Nephron (organoid): ENCODE results near the gene DHFR.

Experiments used
- H3K27ac Mint-ChIP-seq, 3 experiments: 2 replicates each; pipeline ENCODE4 v1.8.0; 2020; ENCODE audit warnings: mixed read lengths in 3 of 3, mild to moderate bottlenecking in 2 of 3, moderate library complexity in 1 of 3
- H3K27me3 Mint-ChIP-seq: 2 replicates; pipeline ENCODE4 v1.8.0; 2021; ENCODE audit warnings: low read depth, mild to moderate bottlenecking, moderate library complexity, mixed read lengths
- H3K36me3 Mint-ChIP-seq: 2 replicates; pipeline ENCODE4 v1.8.0; 2020; ENCODE audit warnings: low read depth, mixed read lengths
- H3K4me1 Mint-ChIP-seq: 2 replicates; pipeline ENCODE4 v1.8.0; 2020; ENCODE audit warnings: mixed read lengths
- H3K4me3 Mint-ChIP-seq, 3 experiments: 2 replicates each; pipeline ENCODE4 v1.8.0; 2020; ENCODE audit warnings: mild to moderate bottlenecking in 3 of 3, mixed read lengths in 3 of 3, moderate library complexity in 2 of 3
- H3K9me3 Mint-ChIP-seq: 2 replicates; pipeline ENCODE4 v1.8.0; 2020; ENCODE audit warnings: mixed read lengths
- CTCF ChIP-seq, 3 experiments: fragments of 200-600 bp; sonication (generic); IDR thresholded peaks; one replicate each; pipeline ENCODE4 v1.5.0; 2021; ENCODE audit warnings: antibody characterized with exemption in 3 of 3; ENCODE audit not compliant: unreplicated experiment in 3 of 3

DHFR gene

GRCh38 chr5:80622756-80623155 lies 32.0 kb downstream of the DHFR start:
- TF ChIP-seq CTCF (IDR thresholded peaks at IDR 0.05; ENCODE audit: unreplicated experiment in 3 of 3), result no peak
- Mint-ChIP-seq H3K36me3 (peaks cover 16% of the 10 kb centered on the region), H3K4me3 (no peak overlapping the region), H3K4me1 (no peaks in the 10 kb centered on the region), H3K9me3 (no peaks in the 10 kb centered on the region), H3K27me3 (no peaks in the 10 kb centered on the region), H3K27ac (no peak overlapping the region)

- Mint-ChIP-seq H3K4me1 (no peaks in the 10 kb centered on the region), H3K27ac (no peak overlapping the region), H3K4me3 (no peak overlapping the region), H3K27me3 (no peaks in the 10 kb centered on the region), H3K9me3 (no peaks in the 10 kb centered on the region), H3K36me3 (peaks cover 11% of the 10 kb centered on the region)
- TF ChIP-seq CTCF (IDR thresholded peaks at IDR 0.05; ENCODE audit: unreplicated experiment in 3 of 3), result no peak
These were observed 34.6 kb downstream of the DHFR start for GRCh38 chr5:80620211-80620610.

GRCh38 chr5:80619086-80619485 lies 35.7 kb downstream of the DHFR start:
- peaks cover 11% of the 10 kb centered on the region for H3K36me3 Mint-ChIP-seq
- TF ChIP-seq CTCF (IDR thresholded peaks at IDR 0.05; ENCODE audit: unreplicated experiment in 3 of 3), result no peak
- no peaks in the 10 kb centered on the region for H3K27me3 Mint-ChIP-seq
- no peaks in the 10 kb centered on the region for H3K9me3 Mint-ChIP-seq
- H3K4me3 Mint-ChIP-seq, result no peak overlapping the region
- no peak overlapping the region for H3K27ac Mint-ChIP-seq
- H3K4me1 Mint-ChIP-seq, result no peaks in the 10 kb centered on the region

GRCh38 chr5:80618438-80618837 lies 36.3 kb downstream of the DHFR start:
- no peak overlapping the region for H3K27ac Mint-ChIP-seq
- peaks cover 11% of the 10 kb centered on the region for H3K36me3 Mint-ChIP-seq
- TF ChIP-seq CTCF (IDR thresholded peaks at IDR 0.05; ENCODE audit: unreplicated experiment in 3 of 3), result no peak
- H3K27me3 Mint-ChIP-seq, result no peaks in the 10 kb centered on the region
- no peaks in the 10 kb centered on the region for H3K9me3 Mint-ChIP-seq
- H3K4me1 Mint-ChIP-seq, result no peaks in the 10 kb centered on the region
- H3K4me3 Mint-ChIP-seq, result no peak overlapping the region

GRCh38 chr5:80615266-80615914 lies 39.4 kb downstream of the DHFR start:
- Mint-ChIP-seq H3K27me3 (no peaks in the 10 kb centered on the region), H3K36me3 (no peaks in the 10 kb centered on the region), H3K27ac (no peak overlapping the region), H3K4me3 (no peak overlapping the region), H3K9me3 (peaks cover 2% of the 10 kb centered on the region), H3K4me1 (no peaks in the 10 kb centered on the region)
- no peak for TF ChIP-seq CTCF (IDR thresholded peaks at IDR 0.05; ENCODE audit: unreplicated experiment in 3 of 3)

GRCh38 chr5:80609692-80610091 lies 45.1 kb downstream of the DHFR start:
- no peaks in the 10 kb centered on the region for H3K27me3 Mint-ChIP-seq

More at GRCh38 chr5:80609692-80610091, 45.1 kb downstream of the DHFR start:
- H3K27ac Mint-ChIP-seq, result no peak overlapping the region
- no peak overlapping the region for H3K4me3 Mint-ChIP-seq
- H3K4me1 Mint-ChIP-seq, result no peaks in the 10 kb centered on the region
- H3K36me3 Mint-ChIP-seq, result no peaks in the 10 kb centered on the region
- H3K9me3 Mint-ChIP-seq, result peaks cover 5% of the 10 kb centered on the region
- TF ChIP-seq CTCF (IDR thresholded peaks at IDR 0.05; ENCODE audit: unreplicated experiment in 3 of 3), result no peak
